ENCODE measurements around the gene CACNB2.

DNA sequence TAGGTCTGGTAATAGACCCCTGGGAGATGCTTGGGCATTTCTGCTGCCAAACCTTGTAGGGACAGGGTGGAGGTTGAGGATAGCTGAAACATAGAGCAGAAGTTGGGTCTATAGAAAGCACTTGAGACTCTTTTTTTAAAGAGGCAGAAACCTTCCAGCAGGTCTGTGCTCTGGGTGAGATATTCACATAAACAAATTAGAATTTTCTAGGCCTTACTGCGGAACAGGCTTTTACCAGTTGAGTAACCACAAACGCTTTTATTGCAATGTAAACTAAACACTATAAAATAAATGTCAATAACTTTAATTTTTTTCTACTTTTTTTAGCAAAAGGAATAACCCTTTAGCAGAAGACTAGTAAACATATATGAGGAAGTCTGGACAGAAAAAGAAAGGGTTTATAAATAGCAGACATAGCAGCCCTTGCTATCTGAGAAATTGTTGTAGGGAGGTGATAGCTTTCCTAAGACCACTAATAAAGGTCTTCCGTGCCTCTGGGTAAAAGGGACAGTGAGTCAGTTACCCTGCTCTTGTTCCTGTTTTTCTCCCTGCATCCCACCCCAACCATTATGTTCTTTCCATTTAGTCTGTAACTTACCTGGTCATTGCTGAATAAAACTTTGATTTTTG is 38.7 kb downstream of the CACNB2 start:
- no peak for TF ChIP-seq SUZ12 (IDR thresholded peaks at IDR 0.05; ENCODE audit: low read depth, low read length)
- TF ChIP-seq, protein P1, sequence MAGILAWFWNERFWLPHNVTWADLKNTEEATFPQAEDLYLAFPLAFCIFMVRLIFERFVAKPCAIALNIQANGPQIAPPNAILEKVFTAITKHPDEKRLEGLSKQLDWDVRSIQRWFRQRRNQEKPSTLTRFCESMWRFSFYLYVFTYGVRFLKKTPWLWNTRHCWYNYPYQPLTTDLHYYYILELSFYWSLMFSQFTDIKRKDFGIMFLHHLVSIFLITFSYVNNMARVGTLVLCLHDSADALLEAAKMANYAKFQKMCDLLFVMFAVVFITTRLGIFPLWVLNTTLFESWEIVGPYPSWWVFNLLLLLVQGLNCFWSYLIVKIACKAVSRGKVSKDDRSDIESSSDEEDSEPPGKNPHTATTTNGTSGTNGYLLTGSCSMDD (CRISPR knock-in tag; IDR thresholded peaks at IDR 0.05), result no peak
